GM13976 (cell line): ENCODE measurements around the gene MGMT.

Experiments
- DNase-seq: peaks from one replicate; pipeline ENCODE4 v3.0.0; 2012; ENCODE audit warnings: low spot score
- CTCF ChIP-seq: IDR thresholded peaks from 2 replicates; pipeline ENCODE4 v1.5.1; 2012; ENCODE audit warnings: borderline replicate concordance, mild to moderate bottlenecking; ENCODE audit not compliant: insufficient read depth; ENCODE audit errors: extremely low read depth, missing control alignments, control extremely low read depth
- in situ Hi-C: fragments of 300-500 bp; cut with MboI; formaldehyde crosslinking; loops from one replicate; pipeline ENCODE4 v1.12.0; 2022; ENCODE audit warnings: low sequenced_read_pairs, mixed read lengths, inconsistent platforms; ENCODE audit not compliant: unreplicated experiment

The MGMT gene

GRCh38 chr10:129777687-129778086 is 310.6 kb downstream of the MGMT start:
- no peak for DNase-seq
- in situ Hi-C loops, result no loop called here
- no peak for TF ChIP-seq CTCF

- TF ChIP-seq CTCF, result no peak
- in situ Hi-C loops, result no loop called here
- DNase-seq, result no peak
These were observed 311.5 kb downstream of the MGMT start for GRCh38 chr10:129778571-129778970.

- in situ Hi-C loops, result no loop called here
- no peak for TF ChIP-seq CTCF
- no peak for DNase-seq
These were observed 312.4 kb downstream of the MGMT start for GRCh38 chr10:129779126-129780111.

- TF ChIP-seq CTCF, result no peak
- in situ Hi-C loops, result no loop called here
- no peak for DNase-seq
These were observed 313.2 kb downstream of the MGMT start for GRCh38 chr10:129780198-129780597.

GRCh38 chr10:129780901-129781795 is 314.1 kb downstream of the MGMT start:
- in situ Hi-C loops, result no loop called here
- no peak for TF ChIP-seq CTCF
- no peak for DNase-seq

GRCh38 chr10:129784291-129784690 is 317.2 kb downstream of the MGMT start:
- DNase-seq, result no peak
- in situ Hi-C loops, result no loop called here
- TF ChIP-seq CTCF, result no peak
